Ovary (tissue), 3 donors: ENCODE measurements around the gene GHR.

Source experiments
- EP300 ChIP-seq: sonication (generic); formaldehyde crosslinking; IDR thresholded peaks from one replicate; pipeline ENCODE4 v1.6.1; 2017; ENCODE audit warnings: antibody characterized with exemption
- POLR2A ChIP-seq: fragments of 450-650 bp; IDR thresholded peaks from one replicate; pipeline ENCODE4 v1.6.1; 2017; ENCODE audit warnings: antibody characterized with exemption, mild to moderate bottlenecking, moderate library complexity
- TF ChIP-seq, protein P1 (sequence below), 3 donors: fragments of 450-650 bp in 2 of 3; fragments of 200-600 bp in 1 of 3; IDR thresholded peaks; one replicate each; pipeline versions ENCODE4 v1.5.1 to v1.8.0; 2016 to 2022; ENCODE audit warnings: antibody characterized with exemption in 3 of 3, mild to moderate bottlenecking in 1 of 3
- donor health status: DM: no; HTN: no; CAD: no.

DNA sequence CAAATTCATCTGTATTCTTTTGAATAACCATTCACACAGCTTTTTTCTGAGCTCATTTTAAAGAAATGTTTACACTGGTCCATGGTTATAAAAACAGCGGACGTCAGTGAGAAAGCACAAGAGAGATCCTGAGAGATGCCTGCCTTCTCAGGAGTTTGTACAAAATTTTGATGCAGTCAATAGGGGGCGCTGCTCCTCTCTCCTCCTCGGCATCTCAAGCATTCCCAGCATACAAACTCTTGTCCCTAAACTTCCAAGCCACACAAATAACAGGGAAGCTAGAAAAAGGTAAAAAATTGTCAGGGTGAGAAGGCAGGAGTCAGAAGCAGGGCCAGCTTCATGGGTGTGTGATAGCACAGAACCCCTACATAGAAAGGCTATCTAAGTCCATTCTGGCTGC is 322.2 kb downstream of the GHR start:
- TF ChIP-seq, protein P1, sequence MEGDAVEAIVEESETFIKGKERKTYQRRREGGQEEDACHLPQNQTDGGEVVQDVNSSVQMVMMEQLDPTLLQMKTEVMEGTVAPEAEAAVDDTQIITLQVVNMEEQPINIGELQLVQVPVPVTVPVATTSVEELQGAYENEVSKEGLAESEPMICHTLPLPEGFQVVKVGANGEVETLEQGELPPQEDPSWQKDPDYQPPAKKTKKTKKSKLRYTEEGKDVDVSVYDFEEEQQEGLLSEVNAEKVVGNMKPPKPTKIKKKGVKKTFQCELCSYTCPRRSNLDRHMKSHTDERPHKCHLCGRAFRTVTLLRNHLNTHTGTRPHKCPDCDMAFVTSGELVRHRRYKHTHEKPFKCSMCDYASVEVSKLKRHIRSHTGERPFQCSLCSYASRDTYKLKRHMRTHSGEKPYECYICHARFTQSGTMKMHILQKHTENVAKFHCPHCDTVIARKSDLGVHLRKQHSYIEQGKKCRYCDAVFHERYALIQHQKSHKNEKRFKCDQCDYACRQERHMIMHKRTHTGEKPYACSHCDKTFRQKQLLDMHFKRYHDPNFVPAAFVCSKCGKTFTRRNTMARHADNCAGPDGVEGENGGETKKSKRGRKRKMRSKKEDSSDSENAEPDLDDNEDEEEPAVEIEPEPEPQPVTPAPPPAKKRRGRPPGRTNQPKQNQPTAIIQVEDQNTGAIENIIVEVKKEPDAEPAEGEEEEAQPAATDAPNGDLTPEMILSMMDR (IDR thresholded peaks at IDR 0.05), result no peak
- TF ChIP-seq POLR2A (no peak), EP300 (no peak)
